Activated CD8-positive, alpha-beta memory T cell treated with anti-CD3 and anti-CD28 coated beads, Interleukin-2, amount 50 U/mL, for 48 hours (primary cell): ENCODE results near the gene PDE4B.

Experiments used
- DNase-seq: peaks from one replicate; pipeline ENCODE4 v3.0.0-alpha.2; 2020

PDE4B gene

DNA sequence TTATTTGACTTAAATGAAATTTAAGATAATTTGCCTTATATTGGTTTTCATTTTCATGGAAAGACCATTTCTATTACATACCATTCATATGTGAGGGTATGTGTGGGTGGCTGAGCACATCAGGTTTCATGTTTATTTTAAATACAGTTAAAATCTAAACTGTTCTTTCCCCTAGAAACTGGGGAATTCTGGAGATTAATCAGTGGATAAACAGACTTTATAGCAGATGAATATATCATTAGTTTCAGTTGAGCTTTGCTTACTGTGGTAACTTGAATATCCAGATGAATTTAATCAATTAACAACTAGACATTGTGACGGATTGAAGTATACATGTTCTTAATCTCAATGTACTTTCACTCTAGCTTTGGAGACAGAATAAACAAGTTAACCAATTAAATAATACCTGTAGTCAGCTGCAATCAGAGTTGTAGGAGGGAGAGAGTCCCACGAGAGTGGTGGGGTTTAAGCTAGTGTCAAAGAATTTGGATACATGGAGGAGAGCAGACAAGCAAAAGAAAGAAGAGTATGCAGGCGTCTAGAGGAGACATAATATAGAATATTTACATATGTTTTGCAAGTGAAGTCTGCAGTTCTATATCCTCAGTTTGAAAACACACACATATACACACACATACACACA lies 97.6 kb downstream of the PDE4B start:
- DNase-seq, result no peak

DNA sequence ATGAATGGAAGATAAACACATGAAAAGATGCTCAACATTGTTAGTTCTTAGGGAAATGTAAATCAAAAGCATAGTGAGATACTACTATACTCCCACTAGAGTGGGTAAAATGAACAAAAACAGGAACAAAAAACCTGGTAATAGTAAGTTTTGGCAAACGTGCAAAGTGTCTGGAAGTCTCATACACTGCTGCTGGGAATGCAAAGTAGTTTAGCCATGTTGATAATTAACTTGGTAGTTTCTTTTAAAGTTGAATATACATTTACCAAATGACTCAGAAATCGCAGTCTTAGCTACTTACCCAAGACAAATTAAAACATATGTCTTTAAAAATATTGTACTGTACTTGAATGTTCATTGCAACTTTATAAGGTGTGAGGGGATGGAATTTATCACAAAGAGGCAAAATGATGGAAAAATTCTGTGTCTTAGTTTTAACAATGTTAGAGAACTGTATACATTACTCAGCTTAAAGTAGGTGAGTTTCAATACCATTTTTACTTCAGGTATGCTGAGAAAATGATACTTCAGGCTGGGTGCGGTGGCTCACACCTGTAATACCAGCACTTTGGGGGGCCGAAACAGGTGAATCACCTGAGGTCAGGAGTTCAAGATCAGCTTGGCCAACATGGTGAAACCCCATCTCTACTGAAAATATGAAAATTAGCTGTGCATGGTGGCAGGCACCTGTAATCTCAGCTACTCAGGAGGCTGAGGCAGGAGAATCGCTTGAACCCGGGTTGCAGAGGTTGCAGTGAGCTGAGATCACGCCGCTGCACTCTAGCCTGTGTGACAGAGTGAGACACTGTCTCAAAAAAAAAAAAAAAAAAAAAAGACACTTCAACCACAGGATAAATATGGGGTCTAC lies 102.3 kb downstream of the PDE4B start:
- DNase-seq, result no peak

- DNase-seq, result no peak
Observed at GRCh38 chr1:65896721-65897120, 104.0 kb downstream of the PDE4B start.

DNA sequence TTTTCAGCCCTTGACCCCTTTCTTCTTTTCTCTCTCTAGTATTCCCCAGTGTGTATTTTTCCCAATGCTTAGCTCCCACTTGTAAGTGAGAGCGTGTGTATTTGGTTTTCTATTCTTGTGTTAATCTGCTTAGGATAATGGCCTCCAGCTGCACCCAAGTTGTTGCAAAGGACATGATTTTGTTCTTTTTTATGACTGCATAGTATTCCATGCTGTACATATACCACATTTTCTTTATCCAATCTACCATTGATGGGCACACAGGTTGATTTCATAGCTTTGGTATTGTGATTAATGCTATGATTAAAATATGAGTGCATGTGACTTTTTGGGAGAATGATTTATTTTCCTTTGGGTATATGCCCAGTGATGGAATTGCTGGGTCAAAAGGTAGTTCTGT lies 104.8 kb downstream of the PDE4B start:
- DNase-seq, result no peak

DNA sequence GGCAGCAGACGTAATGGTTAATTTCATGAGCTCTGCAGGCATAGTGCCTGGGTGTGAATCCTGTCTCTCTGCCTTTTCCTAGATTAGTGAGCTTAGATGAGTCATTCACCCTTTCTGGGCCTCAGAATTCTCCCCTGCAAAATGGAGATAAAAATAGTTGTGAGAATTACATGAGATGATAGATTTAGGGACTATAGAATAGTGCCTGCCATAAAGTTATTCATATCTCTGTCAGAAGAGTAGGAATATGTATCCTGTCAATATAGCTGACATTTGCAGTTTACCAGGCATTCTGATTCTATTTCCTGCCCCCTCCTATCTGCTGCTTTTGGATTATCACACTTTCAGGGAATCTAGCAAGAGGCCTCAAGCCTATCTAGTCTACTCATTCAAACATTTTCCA lies 112.0 kb downstream of the PDE4B start:
- no peak for DNase-seq

DNA sequence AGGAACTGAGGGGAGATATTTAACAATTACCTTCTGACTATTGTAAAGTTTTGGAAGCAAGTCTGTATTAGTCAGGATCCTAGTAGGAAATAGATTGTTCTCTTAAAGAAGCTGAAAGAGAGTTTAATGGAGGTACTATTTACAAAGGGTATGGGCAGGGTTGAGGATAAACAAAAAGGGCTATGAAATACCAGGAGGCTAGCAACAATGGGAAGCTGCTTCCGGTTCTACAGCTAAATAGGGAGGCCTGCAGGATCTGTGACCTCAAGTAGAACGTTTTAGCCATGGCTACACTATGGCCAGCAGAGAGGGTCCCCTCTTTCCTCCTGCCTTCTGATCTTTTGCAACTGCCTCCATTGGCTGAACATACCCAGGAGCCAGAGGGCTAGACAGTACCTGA lies 117.7 kb downstream of the PDE4B start:
- DNase-seq, result no peak

DNA sequence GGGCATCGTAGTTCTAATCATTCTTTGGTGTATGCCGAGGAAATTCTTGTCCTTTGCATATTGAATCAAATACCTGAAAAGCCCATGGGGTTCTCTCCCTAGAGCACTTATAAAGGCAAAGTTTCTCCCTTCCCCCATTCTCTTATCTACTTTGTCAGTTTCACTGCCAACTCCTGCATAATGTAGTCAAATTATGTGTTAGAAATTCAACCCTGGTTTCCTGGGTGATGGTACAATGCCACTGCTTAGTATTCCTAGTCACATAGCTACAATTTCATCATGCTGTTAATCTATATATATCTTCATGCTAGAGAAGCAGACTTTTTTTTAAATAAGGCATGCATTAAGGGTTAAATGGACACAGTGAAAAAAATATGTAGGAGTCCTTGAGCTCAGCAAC lies 119.0 kb downstream of the PDE4B start:
- DNase-seq, result no peak

- no peak for DNase-seq
Observed at GRCh38 chr1:65918564-65918963, 125.9 kb downstream of the PDE4B start.

GRCh38 chr1:65921446-65921845 lies 128.8 kb downstream of the PDE4B start:
- DNase-seq, result no peak

DNA sequence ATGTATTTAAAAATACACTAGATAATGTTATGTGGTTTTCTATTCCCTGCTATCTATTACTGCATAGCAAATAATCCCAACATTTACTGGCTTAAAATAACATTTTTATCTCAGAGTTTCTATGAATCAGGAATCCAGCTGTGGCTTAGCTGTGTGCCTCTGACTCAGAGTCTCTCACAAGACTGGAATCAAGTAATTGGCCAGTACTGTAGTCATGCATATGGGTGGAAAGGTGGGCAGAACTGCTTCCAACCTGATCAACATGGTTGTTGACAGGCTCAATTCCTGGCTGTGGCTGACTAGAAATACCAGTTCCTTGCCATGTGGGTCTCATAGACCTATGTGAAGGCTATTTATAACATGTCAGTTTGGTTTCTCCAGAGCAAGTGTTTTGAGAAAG lies 131.8 kb downstream of the PDE4B start:
- no peak for DNase-seq

GRCh38 chr1:65938506-65938905 lies 145.8 kb downstream of the PDE4B start:
- DNase-seq, result no peak

DNA sequence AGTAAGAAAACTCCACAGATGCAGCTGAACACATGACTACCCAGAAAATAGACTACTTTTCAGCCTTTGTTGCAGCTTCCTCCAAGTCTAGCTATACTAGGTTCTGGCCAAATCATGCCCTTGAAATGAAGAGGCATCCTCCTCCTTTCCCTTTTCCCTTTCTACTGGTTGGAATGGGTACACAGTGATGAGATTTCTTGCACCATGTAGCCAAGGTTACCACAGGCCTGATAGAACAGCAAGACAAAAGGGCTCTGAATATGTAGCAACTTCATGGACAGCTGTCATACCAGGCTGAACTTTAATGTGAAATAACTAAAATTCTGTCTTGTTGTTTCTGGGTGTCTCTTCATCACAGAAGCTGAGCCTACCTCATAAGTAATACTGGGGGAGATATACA lies 146.5 kb downstream of the PDE4B start:
- no peak for DNase-seq

- no peak for DNase-seq
Observed at GRCh38 chr1:65939636-65940035, 146.9 kb downstream of the PDE4B start.

- DNase-seq, result no peak
Observed at GRCh38 chr1:65940126-65940525, 147.4 kb downstream of the PDE4B start.

GRCh38 chr1:65942476-65942875 lies 149.8 kb downstream of the PDE4B start:
- DNase-seq, result no peak

- no peak for DNase-seq
Observed at GRCh38 chr1:65946376-65946775, 153.7 kb downstream of the PDE4B start.

GRCh38 chr1:65946960-65947359 lies 154.3 kb downstream of the PDE4B start:
- no peak for DNase-seq

DNA sequence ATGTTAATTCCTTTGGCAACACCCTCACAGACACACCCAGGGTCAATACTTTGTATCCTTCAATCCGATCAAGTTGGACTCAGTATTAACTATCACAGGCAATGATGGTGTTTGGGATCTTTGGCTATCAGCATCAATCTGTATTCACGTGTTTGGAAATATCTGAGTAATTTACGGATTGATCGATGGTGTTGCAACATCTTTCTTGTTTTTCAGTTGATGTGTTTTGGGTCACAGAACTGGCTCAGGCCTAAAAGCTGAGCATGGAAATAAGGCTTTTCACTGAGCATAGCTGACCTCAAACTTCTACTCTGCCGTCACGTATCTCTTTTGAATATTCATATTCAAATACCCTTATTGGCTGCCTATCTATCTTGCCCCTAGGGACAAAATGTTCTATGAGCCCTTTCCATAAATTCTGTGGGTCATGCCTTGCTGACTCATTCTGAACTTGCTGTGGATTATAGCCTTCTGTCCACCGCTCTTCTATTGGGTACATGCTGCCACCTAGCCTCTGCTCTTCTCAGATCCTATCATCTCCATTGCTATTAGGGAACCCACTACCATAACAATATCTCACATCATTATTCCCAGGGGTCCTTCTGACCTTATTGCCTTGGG lies 156.0 kb downstream of the PDE4B start:
- no peak for DNase-seq

DNA sequence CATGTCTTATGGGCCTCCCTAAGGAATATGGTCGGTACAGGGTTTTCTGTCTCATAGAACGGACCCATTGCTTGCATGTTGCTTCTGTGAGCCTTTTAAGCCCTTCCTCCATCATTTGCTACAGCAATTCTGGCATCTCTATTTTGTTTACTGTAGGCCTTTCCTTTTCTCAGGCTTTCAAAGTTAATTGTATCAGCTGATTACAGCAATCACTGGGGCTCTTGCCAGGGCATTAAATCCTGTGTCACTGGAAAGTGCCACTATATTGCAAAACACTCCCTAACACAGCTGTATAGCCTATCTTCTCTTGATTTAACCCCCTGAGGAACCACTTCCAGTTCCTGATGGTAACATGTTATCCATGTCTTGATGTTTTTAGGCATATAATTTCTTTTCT lies 156.5 kb downstream of the PDE4B start:
- DNase-seq, result no peak

DNA sequence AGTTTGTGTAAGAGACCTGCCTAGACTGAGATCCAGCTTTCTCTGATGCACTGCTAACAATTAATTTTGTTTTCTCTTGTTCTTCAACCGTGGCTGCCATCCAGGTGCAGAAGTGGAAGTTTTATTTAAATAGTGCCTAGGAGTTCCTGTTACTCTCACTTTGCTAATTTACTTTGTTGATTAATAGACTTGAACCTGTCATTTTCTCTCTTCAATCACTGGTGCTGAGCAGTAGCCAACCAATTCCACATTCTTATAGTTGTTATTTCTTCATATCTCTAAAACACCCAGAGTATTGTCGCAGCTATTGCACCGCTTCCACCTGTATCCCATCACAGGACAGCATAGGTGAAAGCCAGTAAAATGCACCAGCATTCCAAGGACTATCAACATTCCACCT lies 157.2 kb downstream of the PDE4B start:
- DNase-seq, result no peak

DNA sequence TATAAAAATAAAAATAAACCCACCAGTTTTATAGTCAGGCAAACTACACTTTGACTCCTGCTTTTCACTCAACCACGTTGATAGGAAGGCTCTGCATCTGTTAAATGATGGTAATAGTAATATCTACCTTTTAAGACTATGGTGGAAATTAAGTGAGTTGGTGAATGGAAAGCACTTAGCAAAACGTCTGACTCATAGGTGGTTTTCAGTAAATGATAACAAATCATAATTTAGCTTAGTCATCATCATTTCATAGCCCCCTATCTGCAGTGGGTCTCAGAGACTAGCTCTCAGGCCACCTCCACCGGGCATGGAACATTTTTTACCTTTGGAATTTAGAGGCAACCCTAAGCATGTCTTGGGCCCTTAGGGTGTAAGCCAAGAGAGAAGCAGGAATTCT lies 160.0 kb downstream of the PDE4B start:
- no peak for DNase-seq

DNA sequence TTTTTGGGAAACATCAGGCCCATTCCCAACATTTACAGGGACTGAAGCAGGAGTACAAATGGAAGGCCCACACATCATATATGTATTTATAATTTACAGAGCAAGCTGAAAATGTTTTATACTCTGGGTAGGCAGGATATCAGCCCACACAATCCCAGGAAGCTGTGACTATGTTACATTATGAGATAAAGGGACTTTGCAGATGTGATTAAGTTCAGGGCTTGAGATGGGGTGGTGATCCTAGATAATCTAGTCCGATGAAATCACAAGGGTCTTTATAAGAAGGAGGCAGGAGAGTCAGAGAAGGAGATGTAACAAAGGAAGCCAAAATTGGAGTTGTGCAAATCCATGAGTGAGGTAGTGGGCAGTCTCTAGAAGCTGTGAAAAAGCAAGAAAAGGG lies 160.5 kb downstream of the PDE4B start:
- DNase-seq, result no peak

DNA sequence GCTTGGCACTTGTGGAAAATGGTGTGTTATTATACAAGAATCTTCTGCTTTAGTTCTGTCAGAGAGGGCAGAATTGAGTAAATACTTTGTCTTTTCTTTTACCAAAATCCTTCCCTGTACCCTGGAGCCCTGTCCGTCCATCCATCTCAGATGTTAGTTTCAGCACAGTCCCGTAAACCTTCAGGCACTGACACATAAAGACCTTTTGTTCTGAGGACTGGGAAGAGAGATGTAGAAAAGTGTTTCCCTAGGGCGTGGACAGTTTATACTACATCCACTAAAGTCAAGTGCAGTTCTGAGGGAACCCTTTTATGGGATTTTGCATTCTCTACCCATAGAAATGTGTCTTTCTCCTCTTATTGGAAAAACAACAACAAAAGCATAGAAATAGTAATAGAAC lies 162.4 kb downstream of the PDE4B start:
- no peak for DNase-seq

DNA sequence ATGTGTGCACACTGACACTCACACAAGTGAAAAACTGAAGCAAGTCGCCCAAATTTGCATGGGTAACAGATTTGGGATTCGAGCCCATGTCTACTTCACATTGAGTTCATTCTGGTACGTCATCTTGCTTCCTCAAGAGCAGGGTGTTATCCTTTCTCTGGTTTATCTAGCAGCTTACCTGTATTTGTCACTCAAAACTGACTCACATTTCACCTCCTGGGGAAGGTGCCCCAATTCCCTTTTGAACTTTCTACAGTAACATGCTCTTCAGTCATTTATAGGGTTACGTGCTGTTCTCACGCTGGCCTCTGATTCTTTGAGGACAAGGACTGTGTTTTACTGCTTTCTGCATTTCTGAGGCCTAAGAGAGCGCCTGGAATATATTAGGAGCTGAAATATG lies 162.8 kb downstream of the PDE4B start:
- DNase-seq, result no peak
